NCI-H146 (cell line): ENCODE measurements around the gene AFTPH.

Experiments used
- DNase-seq: peaks from one replicate; lab custom pipeline; 2025; lab: John Stamatoyannopoulos, UW

The AFTPH gene

GRCh38 chr2:64540615-64541014 lies 16.5 kb downstream of the AFTPH start:
- no peak for DNase-seq

DNA sequence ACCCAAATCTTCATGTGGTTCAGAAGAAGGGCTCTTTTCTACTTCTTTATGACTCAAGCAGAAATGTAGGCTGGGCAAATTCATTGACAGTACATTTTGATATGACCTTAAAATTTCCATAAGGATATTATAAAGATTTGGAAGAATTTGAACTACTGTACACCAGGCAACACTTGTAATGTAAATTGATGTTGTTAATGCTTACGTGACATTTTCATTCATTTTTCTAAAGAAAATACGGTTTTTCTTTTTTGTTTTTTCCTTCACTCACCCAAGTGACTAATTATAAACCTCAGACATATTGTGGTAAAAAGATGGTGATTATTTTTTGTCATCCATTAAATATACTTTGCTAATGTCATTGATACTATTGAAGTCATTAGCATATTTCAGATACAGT lies 17.4 kb downstream of the AFTPH start:
- no peak for DNase-seq

DNA sequence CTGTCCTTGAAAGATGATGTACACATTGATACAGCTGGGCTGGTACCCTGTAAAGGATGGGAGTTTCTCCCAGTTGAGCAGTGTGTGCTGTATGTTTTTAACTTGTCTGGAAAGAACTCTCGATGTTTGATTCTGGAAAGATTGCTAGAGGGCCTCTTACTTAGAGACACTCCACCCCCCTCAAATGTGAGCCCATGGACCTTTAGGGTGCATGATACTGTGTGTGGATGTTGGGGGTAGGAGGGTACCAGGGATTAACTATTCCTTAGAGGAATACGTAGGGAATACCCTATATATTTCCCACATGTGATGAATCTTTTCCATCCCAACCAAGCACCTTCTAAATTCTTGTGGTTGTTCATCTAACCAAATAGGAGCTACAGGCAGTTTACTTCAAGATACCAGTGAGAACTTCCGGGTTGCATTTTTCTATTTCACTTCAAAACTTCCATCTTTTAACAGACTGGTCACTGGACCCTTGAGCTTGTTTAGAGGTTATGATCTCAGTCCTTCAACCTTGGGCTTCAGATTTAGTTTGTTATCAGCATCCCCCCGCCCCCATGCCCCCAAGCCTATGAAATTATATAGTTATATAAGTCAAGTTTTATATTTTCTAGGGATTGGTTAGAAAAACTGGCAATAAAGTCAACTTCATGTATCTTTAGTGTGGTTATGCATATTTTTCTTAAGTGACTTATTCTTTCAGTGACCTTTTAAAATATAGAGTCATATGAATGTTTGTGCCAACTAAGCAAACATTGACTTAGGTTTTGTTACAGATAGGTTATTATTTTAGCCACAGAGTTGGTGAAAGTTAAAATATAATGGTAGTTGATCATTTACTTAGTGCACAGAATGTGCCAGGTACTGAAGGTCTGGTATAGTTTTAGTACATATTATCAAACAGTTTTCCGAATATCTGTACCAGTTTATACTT lies 18.2 kb downstream of the AFTPH start:
- no peak for DNase-seq

DNA sequence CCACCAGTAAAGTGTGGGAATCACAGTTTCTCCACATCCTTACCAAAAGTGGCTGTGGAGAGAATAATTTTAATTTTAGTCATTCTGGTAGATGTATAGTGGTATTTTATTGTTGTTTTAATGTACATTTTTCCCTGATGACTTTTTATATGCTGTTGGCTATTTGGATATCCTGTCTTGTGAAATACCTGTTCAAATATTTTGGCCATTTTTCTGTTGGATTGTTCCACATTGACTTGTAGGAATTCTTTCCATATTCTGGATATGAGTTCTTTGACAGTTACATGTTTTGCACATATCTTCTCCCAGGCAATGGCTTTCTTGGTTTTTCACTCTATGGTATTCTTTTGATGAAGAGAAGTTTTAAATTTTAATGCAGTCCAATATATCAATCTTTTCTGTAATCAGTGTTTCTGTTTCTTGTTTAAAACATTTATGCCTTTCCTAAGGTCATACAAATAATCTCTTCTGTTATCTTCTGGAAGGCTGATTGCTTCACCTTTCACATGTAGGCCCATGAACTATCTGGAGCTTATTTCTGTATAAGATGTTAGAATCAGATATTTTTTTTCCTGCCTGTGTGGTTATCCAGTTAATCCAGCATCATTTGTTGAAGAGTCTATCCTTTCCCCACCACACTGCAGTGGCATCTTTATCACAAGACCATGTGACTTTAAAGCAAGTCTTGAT lies 19.0 kb downstream of the AFTPH start:
- DNase-seq = no peak

DNA sequence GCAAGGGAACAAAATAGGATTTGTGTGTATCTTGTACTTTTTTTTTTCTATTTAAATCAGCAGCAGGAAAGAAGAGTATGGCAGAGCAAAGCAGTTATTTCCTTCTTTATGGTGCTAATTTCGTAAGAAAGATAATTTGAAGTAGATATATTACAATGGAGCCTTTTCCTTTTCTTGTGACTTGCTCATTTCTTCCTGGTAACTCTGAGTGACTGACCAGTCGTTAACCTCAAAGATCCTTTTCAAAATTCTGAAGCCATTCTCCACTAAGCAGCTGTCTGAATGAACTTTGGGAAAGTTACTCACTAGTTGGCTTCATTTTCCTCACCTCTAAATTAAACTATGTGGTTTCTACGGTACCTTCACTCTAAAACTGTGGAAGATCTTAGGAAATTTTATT lies 24.6 kb downstream of the AFTPH start:
- no peak for DNase-seq

GRCh38 chr2:64550042-64550441 lies 25.9 kb downstream of the AFTPH start:
- no peak for DNase-seq

GRCh38 chr2:64551851-64552250 lies 27.7 kb downstream of the AFTPH start:
- no peak for DNase-seq

DNA sequence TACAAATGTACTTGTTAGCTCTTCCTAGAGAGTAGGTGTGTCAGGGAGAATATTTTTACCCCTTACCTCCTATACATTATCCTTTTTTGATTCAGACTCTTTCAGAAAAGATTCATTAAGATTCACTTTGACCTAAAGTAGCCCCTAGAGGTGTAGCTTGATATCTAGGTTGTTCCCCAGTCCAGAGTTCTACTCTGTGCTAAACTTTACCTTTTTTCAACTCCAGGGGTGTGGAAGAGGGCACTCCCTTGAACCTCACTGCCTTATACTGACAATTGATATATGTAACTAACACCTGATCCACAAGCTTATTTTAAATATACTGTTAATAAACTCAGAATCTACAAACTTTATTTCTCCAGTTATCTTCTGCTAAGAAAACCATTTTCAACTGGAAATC lies 30.0 kb downstream of the AFTPH start:
- no peak for DNase-seq

- no peak for DNase-seq
Observed at GRCh38 chr2:64558445-64559081, 34.4 kb downstream of the AFTPH start.

- DNase-seq = peak; percentile 26
Observed at GRCh38 chr2:64562148-64562784, 38.1 kb downstream of the AFTPH start.

- DNase-seq = no peak
Observed at GRCh38 chr2:64563436-64563938, 39.4 kb downstream of the AFTPH start.

DNA sequence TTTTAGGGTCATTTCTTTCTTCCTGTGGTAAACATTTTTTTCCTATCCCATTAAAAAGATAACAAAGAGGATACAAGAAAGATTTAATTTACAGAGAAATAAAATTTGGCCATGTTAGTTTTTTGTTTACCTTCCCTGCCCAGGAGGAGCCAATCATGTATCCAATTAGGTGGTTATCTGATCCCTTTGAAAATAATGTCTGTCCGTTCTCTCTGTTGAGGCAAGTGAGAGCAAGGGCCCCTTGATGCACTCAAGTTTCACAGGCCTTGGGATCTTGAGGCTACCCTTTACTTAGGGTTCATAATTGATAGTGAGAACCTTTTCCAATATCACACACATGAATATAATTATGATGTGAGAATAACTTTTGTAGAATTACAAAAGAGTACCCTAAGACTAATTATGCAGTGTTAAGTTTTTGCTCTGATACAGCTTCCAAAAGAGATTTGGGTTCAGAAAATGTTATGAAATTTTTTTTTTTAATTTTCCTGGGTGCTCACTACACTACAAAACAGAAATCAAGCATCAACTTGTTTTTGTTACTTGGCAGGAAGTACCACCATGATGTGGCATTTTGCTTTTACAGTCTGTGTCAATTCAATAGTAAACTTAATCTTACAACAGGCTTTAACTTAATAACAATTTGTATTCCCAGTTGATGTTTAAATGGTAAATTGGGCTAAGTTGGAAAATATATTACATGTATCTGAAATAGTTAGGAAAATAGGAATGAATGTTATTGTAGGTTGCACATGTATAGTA lies 42.0 kb downstream of the AFTPH start:
- DNase-seq = peak; percentile 23

DNA sequence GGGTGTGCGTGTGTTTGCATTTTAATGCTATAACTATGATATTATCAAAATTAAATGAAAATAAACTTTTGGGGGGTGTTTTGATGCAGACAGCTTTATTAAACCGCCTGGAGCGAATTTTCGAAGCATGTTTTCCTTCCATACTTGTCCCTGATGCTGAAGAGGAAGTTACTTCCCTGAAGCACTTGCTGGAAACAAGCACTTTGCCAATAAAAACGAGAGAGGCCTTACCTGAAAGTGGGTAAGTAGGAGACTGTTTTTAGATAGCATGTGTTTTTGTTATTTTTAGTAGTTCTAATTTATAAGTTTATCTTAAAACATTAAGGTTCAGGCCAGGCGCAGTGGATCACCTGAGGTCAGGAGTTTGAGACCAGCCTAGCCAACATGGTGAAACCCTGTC lies 43.3 kb downstream of the AFTPH start:
- DNase-seq = no peak

DNA sequence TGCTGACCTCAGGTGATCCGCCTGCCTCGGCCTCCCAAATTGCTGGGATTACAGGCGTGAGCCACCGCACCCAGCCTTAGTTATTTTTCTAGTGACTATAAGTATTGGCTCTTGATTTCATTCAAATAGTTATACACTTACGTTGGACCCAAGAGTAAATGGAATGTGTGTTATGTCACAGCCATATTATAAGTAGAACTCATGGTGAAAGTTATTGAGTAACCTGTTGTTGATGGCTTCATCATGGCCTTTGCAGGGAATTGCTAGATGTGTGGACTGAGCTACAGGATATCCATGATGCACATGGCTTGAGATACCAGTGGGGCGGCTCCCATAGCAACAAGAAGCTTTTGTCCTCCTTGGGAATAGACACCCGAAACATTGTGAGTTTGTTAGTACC lies 44.7 kb downstream of the AFTPH start:
- DNase-seq = no peak

DNA sequence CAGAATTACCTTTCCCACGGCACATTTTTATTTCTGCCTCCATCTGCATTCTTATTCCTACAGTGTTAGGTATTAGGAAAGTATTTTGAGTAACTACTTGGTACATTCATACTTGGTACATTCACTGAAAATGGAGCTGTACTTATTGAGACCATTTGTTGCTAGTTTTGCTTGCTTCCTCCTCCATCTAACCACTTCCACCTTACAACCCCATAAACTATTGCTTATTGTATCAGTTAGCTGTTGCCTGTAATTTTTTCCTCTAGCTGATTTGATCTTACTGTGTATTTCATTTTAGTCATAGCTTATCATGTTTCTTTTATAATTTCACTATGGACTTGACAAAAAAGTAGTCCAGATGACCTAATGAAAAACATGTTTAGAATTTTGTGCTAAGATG lies 50.7 kb downstream of the AFTPH start:
- no peak for DNase-seq

- no peak for DNase-seq
Observed at GRCh38 chr2:64581018-64581417, 56.9 kb downstream of the AFTPH start.

GRCh38 chr2:64581777-64582539 lies 57.8 kb downstream of the AFTPH start:
- DNase-seq = peak; percentile 49

DNA sequence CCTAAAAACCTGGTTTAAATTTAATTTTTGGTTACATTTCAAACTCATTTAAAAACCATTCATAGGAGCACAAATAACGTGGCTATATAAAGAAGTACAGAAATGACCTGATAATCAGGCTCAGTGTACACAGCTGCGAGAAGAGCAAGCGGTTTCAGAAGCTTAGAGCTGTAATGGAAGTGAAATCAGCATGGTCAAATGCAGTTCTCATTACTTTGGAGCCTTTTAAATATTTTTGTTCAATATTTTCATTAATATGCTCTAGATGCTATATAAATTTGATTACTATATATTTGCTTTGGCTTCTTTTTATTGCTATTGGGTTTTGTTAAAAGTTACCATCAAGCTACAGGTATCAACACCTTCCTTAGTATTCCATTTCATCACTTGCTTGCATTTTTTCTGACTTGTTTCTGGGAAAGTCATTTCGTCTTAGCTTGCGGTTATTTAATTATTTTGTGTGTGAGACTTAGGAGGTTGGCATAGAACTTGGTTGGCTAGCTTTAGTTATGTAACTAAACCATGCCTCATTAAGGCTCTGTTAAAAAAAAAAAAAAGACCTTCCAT lies 58.7 kb downstream of the AFTPH start:
- peak; percentile 63 for DNase-seq

- DNase-seq = no peak
Observed at GRCh38 chr2:64586054-64586453, 61.9 kb downstream of the AFTPH start.

- DNase-seq = peak; percentile 34
Observed at GRCh38 chr2:64586883-64587481, 62.9 kb downstream of the AFTPH start.
